Suprapubic skin (tissue), 4 donors: ENCODE measurements around the gene CCDC7.

Source experiments
- CTCF ChIP-seq, 2 donors: fragments of 200-600 bp in 1 of 2; fragments of 450-650 bp in 1 of 2; sonication (generic) in 1 of 2; IDR thresholded peaks; one replicate each; pipeline ENCODE4 v1.5.1; 2016 to 2019; ENCODE audit warnings: antibody characterized with exemption in 2 of 2, mild to moderate bottlenecking in 1 of 2, moderate library complexity in 1 of 2
- EP300 ChIP-seq: sonication (generic); formaldehyde crosslinking; IDR thresholded peaks from one replicate; pipeline ENCODE4 v1.6.1; 2017; ENCODE audit warnings: antibody characterized with exemption
- POLR2A ChIP-seq, 2 donors: fragments of 450-650 bp; IDR thresholded peaks; one replicate each; pipeline ENCODE4 v1.6.1; 2017; ENCODE audit warnings: antibody characterized with exemption in 2 of 2, mild to moderate bottlenecking in 2 of 2, moderate library complexity in 2 of 2
- POLR2AphosphoS5 ChIP-seq, 3 donors: sonication (generic); formaldehyde crosslinking; IDR thresholded peaks; one replicate each; pipeline ENCODE4 v1.6.1; 2017; ENCODE audit warnings: antibody characterized with exemption in 3 of 3

- TF ChIP-seq CTCF (IDR thresholded peaks at IDR 0.05), result no peak
- TF ChIP-seq EP300, result no peak
- TF ChIP-seq POLR2A (IDR thresholded peaks at IDR 0.05), result no peak
- no peak for TF ChIP-seq POLR2AphosphoS5 (IDR thresholded peaks at IDR 0.05)
These were observed 241.6 kb downstream of the CCDC7 start for GRCh38 chr10:32687546-32687945.
